Thyroid gland (tissue), 4 donors: ENCODE results near the gene NDUFS7. TPM values are rescaled to one million over a fixed set of nuclear protein-coding genes. Genes with fewer than 3 reads are reported as not detected.

Experiments
- DNase-seq, 2 donors: peaks; one replicate each; pipeline ENCODE4 v3.0.0-alpha.2; 2019
- H3K27ac ChIP-seq, 3 donors: fragments of 200-600 bp; sonication (generic); 1 replicate in 2 of 3; 2 replicates in 1 of 3; pipeline ENCODE4 v1.5.1; 2016 to 2019; ENCODE audit warnings: mild to moderate bottlenecking in 1 of 3, moderate library complexity in 1 of 3
- H3K27me3 ChIP-seq: fragments of 200-600 bp; sonication (generic); one replicate; pipeline ENCODE4 v1.5.1; 2019
- H3K36me3 ChIP-seq, 2 donors: fragments of 200-600 bp; sonication (generic); one replicate each; pipeline ENCODE4 v1.5.1; 2016 to 2019
- H3K4me1 ChIP-seq, 2 donors: fragments of 200-600 bp; sonication (generic); one replicate each; pipeline ENCODE4 v1.5.1; 2017 to 2019
- H3K4me3 ChIP-seq, 3 donors: fragments of 200-600 bp; sonication (generic); replicated peaks in 1 of 3; 1 replicate in 2 of 3; 2 replicates in 1 of 3; pipeline ENCODE4 v1.5.1; 2016; ENCODE audit warnings: mild to moderate bottlenecking in 1 of 3
- H3K9me3 ChIP-seq: fragments of 200-600 bp; sonication (generic); one replicate; pipeline ENCODE4 v1.5.1; 2017
- CTCF ChIP-seq, 6 experiments: fragments of 200-600 bp in 3 of 6; fragments of 450-650 bp in 3 of 6; sonication (generic) in 3 of 6; IDR thresholded peaks; one replicate each; pipeline ENCODE4 v1.5.1; 2016 to 2019; ENCODE audit warnings: antibody characterized with exemption in 6 of 6, mild to moderate bottlenecking in 2 of 6, inconsistent platforms in 1 of 6, moderate library complexity in 1 of 6
- POLR2A ChIP-seq, 2 donors: fragments of 450-650 bp; IDR thresholded peaks; one replicate each; pipeline ENCODE4 v1.6.1; 2017; ENCODE audit warnings: antibody characterized with exemption in 2 of 2, mild to moderate bottlenecking in 2 of 2, moderate library complexity in 1 of 2
- WGBS, 2 donors: methylation state at CpG; one replicate each; pipeline ENCODE4 v1.1.5; 2017; 5-methylcytosine and 5-hydroxymethylcytosine counted together
- intact Hi-C: fragments of 100-400 bp; cut with DNase I; formaldehyde crosslinking; loops from one replicate; pipeline ENCODE4 v1.15.1; 2023
- total RNA-seq, 4 donors: library from RNA; depleted of rRNA; stranded (reverse); fragments of >200 nt; gene quantifications; one replicate each; pipeline ENCODE4 v1.2.3, GENCODE V29; 2016

The NDUFS7 gene
- total RNA-seq, 4 donors from 2014 or later = 75.2 to 185 (median 108) TPM

GRCh38 chr19:1393841-1394240, 10.1 kb downstream of the NDUFS7 start:
- Histone ChIP-seq H3K27me3 (no peaks in the 10 kb centered on the region), H3K9me3 (no peaks in the 10 kb centered on the region), H3K36me3 (peaks cover 33 to 36% of the 10 kb centered on the region in 2 donors), H3K4me1 (peaks cover 0 to 6% of the 10 kb centered on the region in 2 donors), H3K27ac (no peak overlapping the region), H3K4me3 (no peak overlapping the region)
- 82 to 92% methylated on average over 15 to 17 of the region's 17 CpGs for WGBS, 2 donors
- TF ChIP-seq CTCF (IDR thresholded peaks at IDR 0.05) (no peak), POLR2A (IDR thresholded peaks at IDR 0.05) (no peak)
- no peak for DNase-seq
- intact Hi-C loops = no loop called here

GRCh38 chr19:1394252-1395193, 10.8 kb downstream of the NDUFS7 start:
- Histone ChIP-seq H3K27ac (no peak overlapping the region), H3K4me3 (no peak overlapping the region), H3K9me3 (no peaks in the 10 kb centered on the region), H3K27me3 (no peaks in the 10 kb centered on the region), H3K36me3 (peaks cover 27 to 30% of the 10 kb centered on the region in 2 donors), H3K4me1 (peaks cover 0 to 6% of the 10 kb centered on the region in 2 donors)
- WGBS, 2 donors = 74 to 76% methylated on average over 34 of the region's 43 CpGs
- TF ChIP-seq CTCF (IDR thresholded peaks at IDR 0.05) (no peak), POLR2A (IDR thresholded peaks at IDR 0.05) (no peak)
- no peak for DNase-seq
- intact Hi-C loops = no loop called here

- no peak overlapping the region for H3K27ac ChIP-seq
- TF ChIP-seq POLR2A (IDR thresholded peaks at IDR 0.05) = no peak
- no peak for TF ChIP-seq CTCF (IDR thresholded peaks at IDR 0.05)
- DNase-seq = no peak
- H3K36me3 ChIP-seq = peaks cover 26 to 30% of the 10 kb centered on the region in 2 donors
- H3K4me3 ChIP-seq = no peak overlapping the region
- H3K4me1 ChIP-seq = peaks cover 2 to 10% of the 10 kb centered on the region in 2 donors
- intact Hi-C loops = no loop called here
- no peaks in the 10 kb centered on the region for H3K27me3 ChIP-seq
- WGBS, 2 donors = 85 to 92% methylated on average over 10 to 38 of the region's 52 CpGs
- H3K9me3 ChIP-seq = no peaks in the 10 kb centered on the region
Measured at GRCh38 chr19:1395194-1396018, 11.7 kb downstream of the NDUFS7 start.

GRCh38 chr19:1396019-1396767, 12.5 kb downstream of the NDUFS7 start:
- Histone ChIP-seq H3K27ac (no peak overlapping the region), H3K9me3 (no peaks in the 10 kb centered on the region), H3K4me1 (peaks cover 10 to 18% of the 10 kb centered on the region in 2 donors), H3K27me3 (no peaks in the 10 kb centered on the region), H3K36me3 (peaks cover 20 to 25% of the 10 kb centered on the region in 2 donors), H3K4me3 (no peak overlapping the region)
- WGBS, 2 donors = 53 to 71% methylated on average over 11 to 25 of the region's 25 CpGs
- intact Hi-C loops = no loop called here
- no peak for DNase-seq
- TF ChIP-seq CTCF (IDR thresholded peaks at IDR 0.05) (no peak), POLR2A (IDR thresholded peaks at IDR 0.05) (no peak)
